ENCODE measurements around the gene IFIT1B.

Gene IFIT1B

GRCh38 chr10:89414879-89415821, 37.3 kb downstream of the IFIT1B start:
- DNase-seq, result peak; percentile 65

- DNase-seq, result no peak
Measured at GRCh38 chr10:89416465-89416864, 38.6 kb downstream of the IFIT1B start.

- DNase-seq, result no peak
Measured at GRCh38 chr10:89419548-89419947, 41.7 kb downstream of the IFIT1B start.

- no peak for DNase-seq
Measured at GRCh38 chr10:89421018-89421476, 43.2 kb downstream of the IFIT1B start.

- no peak for DNase-seq
Measured at GRCh38 chr10:89425000-89425399, 47.1 kb downstream of the IFIT1B start.

GRCh38 chr10:89426230-89426868, 48.5 kb downstream of the IFIT1B start:
- DNase-seq, result peak; percentile 56

- DNase-seq, result no peak
Measured at GRCh38 chr10:89427629-89428028, 49.8 kb downstream of the IFIT1B start.

GRCh38 chr10:89428877-89429276, 51.0 kb downstream of the IFIT1B start:
- no peak for DNase-seq

GRCh38 chr10:89431977-89432376, 54.1 kb downstream of the IFIT1B start:
- no peak for DNase-seq
